ENCODE measurements around the gene MUS81. TPM values are rescaled to one million over a fixed set of nuclear protein-coding genes. Genes with fewer than 3 reads are reported as not detected.

MUS81 gene
- polyA plus RNA-seq, 2 of the 4 experiments (the other 2 are of a cell fraction), result 27.8 to 33.4 TPM

DNA sequence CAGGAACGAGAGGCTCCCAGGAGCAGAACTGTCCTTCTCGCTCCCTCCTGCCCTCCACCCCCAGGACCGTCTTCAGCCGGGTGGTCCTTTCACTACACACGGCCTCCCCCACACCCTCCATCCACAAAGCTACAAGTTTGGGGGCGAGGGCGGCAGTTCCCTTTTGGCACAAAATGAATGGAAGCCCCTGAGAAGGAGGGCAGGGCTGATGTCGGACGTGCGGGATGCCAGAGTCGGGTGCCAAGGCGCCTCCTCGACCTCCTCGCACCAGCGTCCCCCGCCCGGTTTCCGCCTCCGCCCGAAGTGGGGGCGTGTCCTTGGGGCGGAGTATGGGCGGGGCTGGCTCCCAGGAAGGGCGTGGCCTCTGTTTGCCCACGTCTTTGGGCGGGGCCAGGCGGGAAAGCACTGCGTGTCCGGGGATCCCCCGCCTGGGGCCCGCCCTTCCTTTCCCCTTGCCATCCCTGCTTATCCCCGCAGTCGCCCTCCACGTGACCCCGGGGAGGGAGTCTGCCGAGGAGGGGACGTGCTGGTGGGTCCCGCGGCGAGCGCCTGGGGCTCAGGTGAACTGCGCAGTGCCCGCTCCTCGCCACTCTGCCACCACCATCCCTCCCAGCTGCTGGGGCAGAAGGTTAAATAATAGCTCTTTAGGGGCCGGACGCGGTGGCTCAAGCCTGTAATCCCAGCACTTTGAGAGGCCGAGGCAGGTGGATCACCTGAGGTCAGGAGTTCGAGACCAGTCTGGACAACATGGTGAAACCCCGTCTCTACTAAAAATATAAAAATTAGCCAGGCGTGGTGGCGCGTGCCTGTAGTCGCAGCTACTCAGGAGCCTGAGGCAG, 13.3 kb downstream of the MUS81 start (continued):
- TF ChIP-seq, protein P1, sequence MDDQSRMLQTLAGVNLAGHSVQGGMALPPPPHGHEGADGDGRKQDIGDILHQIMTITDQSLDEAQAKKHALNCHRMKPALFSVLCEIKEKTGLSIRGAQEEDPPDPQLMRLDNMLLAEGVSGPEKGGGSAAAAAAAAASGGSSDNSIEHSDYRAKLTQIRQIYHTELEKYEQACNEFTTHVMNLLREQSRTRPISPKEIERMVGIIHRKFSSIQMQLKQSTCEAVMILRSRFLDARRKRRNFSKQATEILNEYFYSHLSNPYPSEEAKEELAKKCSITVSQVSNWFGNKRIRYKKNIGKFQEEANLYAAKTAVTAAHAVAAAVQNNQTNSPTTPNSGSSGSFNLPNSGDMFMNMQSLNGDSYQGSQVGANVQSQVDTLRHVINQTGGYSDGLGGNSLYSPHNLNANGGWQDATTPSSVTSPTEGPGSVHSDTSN (IDR thresholded peaks at IDR 0.05), result no peak
- TF ChIP-seq PHF8 (IDR thresholded peaks at IDR 0.05; ENCODE audit: borderline replicate concordance, low read depth) (peak; percentile 39; the same call in 1 of the 2 replicates), RFX5 (IDR thresholded peaks at IDR 0.05) (no peak), HDAC2 (IDR thresholded peaks at IDR 0.05) (no peak), FOXS1 (CRISPR knock-in tag; IDR thresholded peaks at IDR 0.05) (no peak), HOXA7 (CRISPR knock-in tag; IDR thresholded peaks at IDR 0.05) (no peak), CBX2 (IDR thresholded peaks at IDR 0.05; ENCODE audit: borderline replicate concordance, low read depth) (no peak), JUN (IDR thresholded peaks at IDR 0.05) (peak in 1 of 2 experiments; percentile 51; a peak in 1 of 5 replicates), CHD2 (IDR thresholded peaks at IDR 0.05; ENCODE audit: low read length, partially characterized antibody) (no peak), HOXB13 (CRISPR knock-in tag; IDR thresholded peaks at IDR 0.05; ENCODE audit: low read depth) (no peak), MAFK (IDR thresholded peaks at IDR 0.05; ENCODE audit: partially characterized antibody) (no peak)
- TF ChIP-seq, protein P2, sequence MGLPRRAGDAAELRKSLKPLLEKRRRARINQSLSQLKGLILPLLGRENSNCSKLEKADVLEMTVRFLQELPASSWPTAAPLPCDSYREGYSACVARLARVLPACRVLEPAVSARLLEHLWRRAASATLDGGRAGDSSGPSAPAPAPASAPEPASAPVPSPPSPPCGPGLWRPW (IDR thresholded peaks at IDR 0.05), result no peak

DNA sequence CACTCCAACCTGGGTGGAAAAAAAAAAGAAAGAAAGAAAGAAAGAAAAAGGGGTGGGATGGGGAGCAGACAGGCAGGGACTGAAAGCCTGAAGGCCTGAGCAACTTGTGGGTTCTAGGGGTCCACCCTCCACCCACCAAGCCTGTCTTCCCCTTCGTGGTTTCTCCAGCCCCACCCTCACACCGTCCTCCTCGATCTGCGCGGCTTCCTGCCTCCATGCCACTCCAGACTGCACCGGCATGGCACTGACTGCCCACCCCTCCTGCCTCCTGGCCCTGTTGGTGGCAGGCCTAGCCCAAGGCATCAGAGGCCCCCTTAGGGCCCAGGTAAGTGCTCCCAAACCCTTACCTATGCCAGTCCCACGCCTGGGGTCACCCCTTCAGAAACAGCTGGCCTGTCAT, 19.4 kb downstream of the MUS81 start, which contains the start of gene CTSW:
CTSW (plus strand) TSS at position 221 of the 400 bp plus-strand sequence; CDS start at position 239, 18 bp downstream.
- 88% methylated on average over 7 of the region's 7 CpGs for WGBS (ENCODE audit: missing lambda C conversion rate)
- no peaks in the 10 kb centered on the region for H3K4me1 ChIP-seq
- POLR2A ChIA-PET, result no interaction called here
- ATAC-seq (no peak), DNase-seq (ENCODE audit: low read depth in 1 of 2, low spot score in 1 of 2) (no peak), FAIRE-seq (no peak)
- H3K4me2 ChIP-seq, result no peak within 1 kb of the TSS
- no peaks in the 10 kb centered on the region for H3K9me3 ChIP-seq
- CTCF ChIA-PET, result interaction anchor here (1.1 to 5.1 kb wide), 6 partner anchors 7 to 174 kb away, joined by 3 to 42 read pairs (median 5); partner anchors contain the start of genes CCDC85B, FIBP and MUS81
- H3K27ac ChIP-seq, result no peak within 1 kb of the TSS
- TF ChIP-seq NFE2L2 (conservative IDR thresholded peaks at IDR 0.05; ENCODE audit: low read length), result no peak
- TF ChIP-seq FOSL2 (IDR thresholded peaks at IDR 0.05), result no peak
- no peak for TF ChIP-seq FOSL2 (CRISPR knock-in tag; IDR thresholded peaks at IDR 0.05)
- TF ChIP-seq ESRRA (IDR thresholded peaks at IDR 0.05; ENCODE audit: borderline replicate concordance, low read length), result no peak
- TF ChIP-seq RCOR1 (IDR thresholded peaks at IDR 0.05; ENCODE audit: low read depth, low read length), result no peak
- TF ChIP-seq, protein P3, sequence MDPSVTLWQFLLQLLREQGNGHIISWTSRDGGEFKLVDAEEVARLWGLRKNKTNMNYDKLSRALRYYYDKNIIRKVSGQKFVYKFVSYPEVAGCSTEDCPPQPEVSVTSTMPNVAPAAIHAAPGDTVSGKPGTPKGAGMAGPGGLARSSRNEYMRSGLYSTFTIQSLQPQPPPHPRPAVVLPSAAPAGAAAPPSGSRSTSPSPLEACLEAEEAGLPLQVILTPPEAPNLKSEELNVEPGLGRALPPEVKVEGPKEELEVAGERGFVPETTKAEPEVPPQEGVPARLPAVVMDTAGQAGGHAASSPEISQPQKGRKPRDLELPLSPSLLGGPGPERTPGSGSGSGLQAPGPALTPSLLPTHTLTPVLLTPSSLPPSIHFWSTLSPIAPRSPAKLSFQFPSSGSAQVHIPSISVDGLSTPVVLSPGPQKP (IDR thresholded peaks at IDR 0.05; ENCODE audit: low read depth, low read length), result no peak
- TF ChIP-seq, protein P4, sequence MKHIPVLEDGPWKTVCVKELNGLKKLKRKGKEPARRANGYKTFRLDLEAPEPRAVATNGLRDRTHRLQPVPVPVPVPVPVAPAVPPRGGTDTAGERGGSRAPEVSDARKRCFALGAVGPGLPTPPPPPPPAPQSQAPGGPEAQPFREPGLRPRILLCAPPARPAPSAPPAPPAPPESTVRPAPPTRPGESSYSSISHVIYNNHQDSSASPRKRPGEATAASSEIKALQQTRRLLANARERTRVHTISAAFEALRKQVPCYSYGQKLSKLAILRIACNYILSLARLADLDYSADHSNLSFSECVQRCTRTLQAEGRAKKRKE (CRISPR knock-in tag; IDR thresholded peaks at IDR 0.05; ENCODE audit: low read depth), result no peak
- no peak for TF ChIP-seq EP300 (IDR thresholded peaks at IDR 0.05)
- no peak for TF ChIP-seq ZSCAN20 (CRISPR knock-in tag; IDR thresholded peaks at IDR 0.05)
- TF ChIP-seq POLR2AphosphoS2 (conservative IDR thresholded peaks at IDR 0.05; ENCODE audit: low read length), result no peak
- no peak for TF ChIP-seq CHD2 (IDR thresholded peaks at IDR 0.05; ENCODE audit: low read length, partially characterized antibody)
- no peak for TF ChIP-seq CBX2 (IDR thresholded peaks at IDR 0.05; ENCODE audit: borderline replicate concordance, low read depth)
- no peak for TF ChIP-seq KDM5A (IDR thresholded peaks at IDR 0.05)
- no peak for TF ChIP-seq EHF (CRISPR knock-in tag; IDR thresholded peaks at IDR 0.05)
- TF ChIP-seq ZFP36 (IDR thresholded peaks at IDR 0.05; ENCODE audit: borderline replicate concordance, partially characterized antibody), result no peak
- TF ChIP-seq JUN (IDR thresholded peaks at IDR 0.05), result no peak
- TF ChIP-seq HOXA7 (CRISPR knock-in tag; IDR thresholded peaks at IDR 0.05), result no peak
- no peak within 1 kb of the TSS for H3K4me3 ChIP-seq
